Measurements from ENCODE around the gene SLC27A4. TPM values are rescaled to one million over a fixed set of nuclear protein-coding genes. Genes with fewer than 3 reads are reported as not detected.
A peak's percentile ranks its signal among the peaks of the same experiment; 100 is the strongest.

The SLC27A4 gene
- total RNA-seq, 4 donors from 2014 or later: 36.6 to 110 (median 72.2) TPM

GRCh38 chr9:128323212-128323730, 17.1 kb upstream of the SLC27A4 start:
- intact Hi-C loops (cut with DNase I): no loop called here
- DNase-seq: no peak

DNA sequence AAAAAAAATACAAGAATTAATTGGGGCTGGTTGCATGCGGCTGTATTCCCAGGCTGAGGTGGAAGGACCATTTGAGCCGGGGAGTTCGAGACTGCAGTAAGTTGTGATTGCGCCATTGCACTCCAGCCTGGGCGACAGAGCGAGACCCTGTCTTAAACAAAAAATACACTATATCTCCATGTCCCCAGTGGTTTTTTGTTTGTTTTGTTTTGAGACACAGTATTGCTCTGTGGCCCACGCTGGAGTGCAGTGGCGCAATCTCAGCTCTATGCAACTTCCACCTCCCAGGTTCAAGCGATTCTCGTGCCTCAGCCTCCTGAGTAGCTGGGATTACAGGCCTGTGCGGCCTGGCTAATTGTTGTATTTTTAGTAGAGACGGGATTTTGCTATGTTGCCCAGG, 16.5 kb upstream of the SLC27A4 start:
- no peak for DNase-seq
- Histone ChIP-seq H3K27ac (peak overlapping the region; percentile 84 to 97 (median 96)), H3K36me3 (peaks cover 3 to 58% (median 5%) of the 10 kb centered on the region in 3 donors), H3K9me3 (no peaks in the 10 kb centered on the region), H3K4me1 (peaks cover 18 to 62% (median 39%) of the 10 kb centered on the region in 3 donors), H3K27me3 (no peaks in the 10 kb centered on the region), H3K4me3 (peak overlapping the region; percentile 73 to 94 (median 89))
- 61 to 77% methylated on average over 8 to 12 of the region's 12 CpGs for WGBS, 2 donors
- TF ChIP-seq, protein P1, sequence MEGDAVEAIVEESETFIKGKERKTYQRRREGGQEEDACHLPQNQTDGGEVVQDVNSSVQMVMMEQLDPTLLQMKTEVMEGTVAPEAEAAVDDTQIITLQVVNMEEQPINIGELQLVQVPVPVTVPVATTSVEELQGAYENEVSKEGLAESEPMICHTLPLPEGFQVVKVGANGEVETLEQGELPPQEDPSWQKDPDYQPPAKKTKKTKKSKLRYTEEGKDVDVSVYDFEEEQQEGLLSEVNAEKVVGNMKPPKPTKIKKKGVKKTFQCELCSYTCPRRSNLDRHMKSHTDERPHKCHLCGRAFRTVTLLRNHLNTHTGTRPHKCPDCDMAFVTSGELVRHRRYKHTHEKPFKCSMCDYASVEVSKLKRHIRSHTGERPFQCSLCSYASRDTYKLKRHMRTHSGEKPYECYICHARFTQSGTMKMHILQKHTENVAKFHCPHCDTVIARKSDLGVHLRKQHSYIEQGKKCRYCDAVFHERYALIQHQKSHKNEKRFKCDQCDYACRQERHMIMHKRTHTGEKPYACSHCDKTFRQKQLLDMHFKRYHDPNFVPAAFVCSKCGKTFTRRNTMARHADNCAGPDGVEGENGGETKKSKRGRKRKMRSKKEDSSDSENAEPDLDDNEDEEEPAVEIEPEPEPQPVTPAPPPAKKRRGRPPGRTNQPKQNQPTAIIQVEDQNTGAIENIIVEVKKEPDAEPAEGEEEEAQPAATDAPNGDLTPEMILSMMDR (IDR thresholded peaks at IDR 0.05): no peak
- intact Hi-C loops (cut with DNase I): no loop called here

More at GRCh38 chr9:128323212-128323730, 17.1 kb upstream of the SLC27A4 start:
- H3K36me3 ChIP-seq: peaks cover 3 to 60% (median 5%) of the 10 kb centered on the region in 3 donors
- WGBS, 2 donors: 11 to 18% methylated on average over 14 to 16 of the region's 16 CpGs
- TF ChIP-seq POLR2A (IDR thresholded peaks at IDR 0.05): no peak
- TF ChIP-seq, protein P1 (IDR thresholded peaks at IDR 0.05): no peak
- no peaks in the 10 kb centered on the region for H3K27me3 ChIP-seq
- peak overlapping the region; percentile 84 to 97 (median 96) for H3K27ac ChIP-seq
- H3K4me1 ChIP-seq: peaks cover 18 to 56% (median 35%) of the 10 kb centered on the region in 3 donors
- H3K9me3 ChIP-seq: no peaks in the 10 kb centered on the region
- peak overlapping the region; percentile 73 to 94 (median 89) for H3K4me3 ChIP-seq

DNA sequence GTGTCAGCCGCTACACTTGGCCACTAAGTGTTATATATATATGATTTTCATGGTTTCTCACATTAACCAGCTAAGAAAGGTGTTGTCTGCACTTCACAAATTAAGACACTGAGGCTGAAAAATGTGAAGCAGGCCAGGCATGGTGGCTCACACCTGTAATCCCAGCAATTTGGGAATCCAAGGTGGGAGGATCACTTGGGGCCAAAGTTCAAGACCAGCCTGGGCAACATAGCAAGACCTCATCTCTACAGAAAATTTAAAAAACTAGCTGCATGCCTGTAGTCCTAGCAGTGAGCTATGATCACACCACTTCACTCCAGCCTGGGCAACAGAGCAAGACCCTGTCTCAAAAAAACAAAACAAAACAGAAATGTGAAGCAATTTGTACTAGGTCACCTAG, 15.9 kb upstream of the SLC27A4 start:
- Histone ChIP-seq H3K27me3 (no peaks in the 10 kb centered on the region), H3K4me3 (peak overlapping the region in 1 of 4 donors; percentile 92), H3K4me1 (peaks cover 18 to 68% (median 43%) of the 10 kb centered on the region in 3 donors), H3K36me3 (peaks cover 3 to 52% (median 5%) of the 10 kb centered on the region in 3 donors), H3K27ac (peak overlapping the region in 3 of 4 donors; percentile 53 to 97 (median 95)), H3K9me3 (no peaks in the 10 kb centered on the region)
- 100% methylated on average over 1 of the region's 1 CpG; no CpG with 5 or more reads in 1 of the 2 donors for WGBS, 2 donors
- TF ChIP-seq, protein P1 (IDR thresholded peaks at IDR 0.05): no peak
- TF ChIP-seq POLR2A (IDR thresholded peaks at IDR 0.05): no peak
- no peak for DNase-seq
- intact Hi-C loops (cut with DNase I): no loop called here

GRCh38 chr9:128325629-128326028, 14.7 kb upstream of the SLC27A4 start:
- intact Hi-C loops (cut with DNase I): no loop called here
- Histone ChIP-seq H3K27me3 (no peaks in the 10 kb centered on the region), H3K4me1 (peaks cover 18 to 76% (median 43%) of the 10 kb centered on the region in 3 donors), H3K9me3 (no peaks in the 10 kb centered on the region), H3K27ac (peak overlapping the region; percentile 53 to 95 (median 61)), H3K4me3 (no peak overlapping the region), H3K36me3 (peaks cover 3 to 40% (median 5%) of the 10 kb centered on the region in 3 donors)
- no peak for TF ChIP-seq POLR2A (IDR thresholded peaks at IDR 0.05)
- TF ChIP-seq, protein P1 (IDR thresholded peaks at IDR 0.05): no peak
- WGBS, 2 donors: 65 to 86% methylated on average over 4 to 11 of the region's 13 CpGs
- no peak for DNase-seq

DNA sequence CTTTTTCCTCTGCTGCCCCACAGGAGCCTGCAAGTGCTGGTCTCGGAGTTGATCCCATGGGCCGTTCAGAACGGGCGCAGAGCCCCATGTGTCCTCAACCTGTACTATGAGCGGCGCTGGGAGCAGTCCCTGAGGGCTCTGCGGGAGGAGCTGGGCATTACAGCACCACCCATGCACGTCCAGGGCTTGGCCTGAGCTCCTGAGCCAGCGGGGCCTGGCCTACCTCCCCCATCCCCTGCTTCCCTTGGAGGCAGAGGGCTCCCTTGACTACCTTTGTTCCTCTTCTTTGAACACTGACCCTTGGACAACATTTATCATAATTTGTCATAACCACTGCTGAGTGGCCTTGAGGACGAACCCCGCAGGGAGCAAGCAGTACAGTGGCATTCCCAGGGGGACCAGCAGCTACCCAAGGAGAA, 6.9 kb upstream of the SLC27A4 start:
- intact Hi-C loops (cut with DNase I): no loop called here
- Histone ChIP-seq H3K36me3 (peaks cover 7 to 45% (median 8%) of the 10 kb centered on the region in 3 donors), H3K27ac (no peak overlapping the region), H3K4me3 (no peak overlapping the region), H3K4me1 (peaks cover 0 to 17% (median 6%) of the 10 kb centered on the region in 3 donors), H3K27me3 (no peaks in the 10 kb centered on the region), H3K9me3 (no peaks in the 10 kb centered on the region)
- WGBS, 2 donors: 75 to 81% methylated on average over 6 to 10 of the region's 11 CpGs
- no peak for DNase-seq
- TF ChIP-seq, protein P1 (IDR thresholded peaks at IDR 0.05): no peak
- no peak for TF ChIP-seq POLR2A (IDR thresholded peaks at IDR 0.05)
